Ascending aorta (tissue), 2 donors: ENCODE data around the gene CSGALNACT2. TPM values are rescaled to one million over a fixed set of nuclear protein-coding genes. Genes with fewer than 3 reads are reported as not detected.

Experiments
- DNase-seq, 2 donors: peaks; one replicate each; pipeline ENCODE4 v3.0.0-alpha.2; 2019; ENCODE audit warnings: low spot score in 2 of 2
- H3K27ac ChIP-seq, 2 donors: fragments of 200-600 bp; sonication (generic); one replicate each; pipeline ENCODE4 v1.5.1; 2016 to 2017; ENCODE audit warnings: mild to moderate bottlenecking in 1 of 2
- H3K27me3 ChIP-seq: fragments of 200-600 bp; sonication (generic); one replicate; pipeline ENCODE4 v1.5.1; 2017
- H3K36me3 ChIP-seq, 2 donors: fragments of 200-600 bp; sonication (generic); one replicate each; pipeline ENCODE4 v1.5.1; 2016
- H3K4me1 ChIP-seq, 2 donors: fragments of 200-600 bp; sonication (generic); one replicate each; pipeline ENCODE4 v1.5.1; 2016 to 2017; ENCODE audit warnings: mild to moderate bottlenecking in 1 of 2
- H3K4me3 ChIP-seq, 2 donors: fragments of 200-600 bp; sonication (generic); one replicate each; pipeline ENCODE4 v1.5.1; 2016 to 2017; ENCODE audit warnings: mild to moderate bottlenecking in 1 of 2
- H3K9me3 ChIP-seq, 2 donors: fragments of 200-600 bp; sonication (generic); one replicate each; pipeline ENCODE4 v1.5.1; 2016
- CTCF ChIP-seq, 3 experiments: fragments of 200-600 bp in 2 of 3; fragments of 450-650 bp in 1 of 3; sonication (generic) in 2 of 3; IDR thresholded peaks; one replicate each; pipeline ENCODE4 v1.5.1; 2016 to 2019; ENCODE audit warnings: antibody characterized with exemption in 3 of 3, mild to moderate bottlenecking in 1 of 3, moderate library complexity in 1 of 3
- intact Hi-C: fragments of 100-400 bp; cut with DNase I; formaldehyde crosslinking; loops from one replicate; pipeline ENCODE4 v1.15.1; 2023
- total RNA-seq: library from RNA; depleted of rRNA; stranded (reverse); fragments of >200 nt; gene quantifications from one replicate; pipeline ENCODE4 v1.1.0, GENCODE V29; 2016

CSGALNACT2 gene
- total RNA-seq, 1 donor from 2014 or later = 19.7 TPM

DNA sequence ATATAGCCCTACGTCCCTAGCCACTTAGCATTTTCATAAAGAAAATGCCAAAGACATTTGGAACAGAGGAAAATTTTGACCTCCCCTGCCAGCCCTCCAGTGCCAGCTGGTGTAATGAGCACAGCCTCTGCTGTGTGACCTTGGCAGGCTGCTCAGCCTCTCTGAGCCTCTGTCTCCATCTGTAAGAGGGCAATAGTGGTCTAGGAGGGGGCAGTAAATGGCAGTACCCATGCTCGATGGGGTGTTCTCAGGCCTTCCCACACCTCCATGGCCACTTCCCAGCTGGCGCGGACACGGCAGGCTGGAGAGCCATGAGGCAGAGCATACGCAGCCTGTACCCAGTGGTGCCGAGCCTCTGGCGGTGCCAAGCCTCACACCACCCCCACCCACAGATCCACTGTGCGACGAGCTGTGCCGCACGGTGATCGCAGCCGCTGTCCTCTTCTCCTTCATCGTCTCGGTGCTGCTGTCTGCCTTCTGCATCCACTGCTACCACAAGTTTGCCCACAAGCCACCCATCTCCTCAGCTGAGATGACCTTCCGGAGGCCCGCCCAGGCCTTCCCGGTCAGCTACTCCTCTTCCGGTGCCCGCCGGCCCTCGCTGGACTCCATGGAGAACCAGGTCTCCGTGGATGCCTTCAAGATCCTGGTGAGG, 24.0 kb upstream of the CSGALNACT2 start:
- Histone ChIP-seq H3K9me3 (no peaks in the 10 kb centered on the region), H3K4me1 (no peaks in the 10 kb centered on the region), H3K27ac (no peak overlapping the region), H3K27me3 (no peaks in the 10 kb centered on the region), H3K36me3 (no peaks in the 10 kb centered on the region), H3K4me3 (no peak overlapping the region)
- no peak for DNase-seq
- TF ChIP-seq CTCF (IDR thresholded peaks at IDR 0.05) = no peak
- intact Hi-C loops = no loop called here

DNA sequence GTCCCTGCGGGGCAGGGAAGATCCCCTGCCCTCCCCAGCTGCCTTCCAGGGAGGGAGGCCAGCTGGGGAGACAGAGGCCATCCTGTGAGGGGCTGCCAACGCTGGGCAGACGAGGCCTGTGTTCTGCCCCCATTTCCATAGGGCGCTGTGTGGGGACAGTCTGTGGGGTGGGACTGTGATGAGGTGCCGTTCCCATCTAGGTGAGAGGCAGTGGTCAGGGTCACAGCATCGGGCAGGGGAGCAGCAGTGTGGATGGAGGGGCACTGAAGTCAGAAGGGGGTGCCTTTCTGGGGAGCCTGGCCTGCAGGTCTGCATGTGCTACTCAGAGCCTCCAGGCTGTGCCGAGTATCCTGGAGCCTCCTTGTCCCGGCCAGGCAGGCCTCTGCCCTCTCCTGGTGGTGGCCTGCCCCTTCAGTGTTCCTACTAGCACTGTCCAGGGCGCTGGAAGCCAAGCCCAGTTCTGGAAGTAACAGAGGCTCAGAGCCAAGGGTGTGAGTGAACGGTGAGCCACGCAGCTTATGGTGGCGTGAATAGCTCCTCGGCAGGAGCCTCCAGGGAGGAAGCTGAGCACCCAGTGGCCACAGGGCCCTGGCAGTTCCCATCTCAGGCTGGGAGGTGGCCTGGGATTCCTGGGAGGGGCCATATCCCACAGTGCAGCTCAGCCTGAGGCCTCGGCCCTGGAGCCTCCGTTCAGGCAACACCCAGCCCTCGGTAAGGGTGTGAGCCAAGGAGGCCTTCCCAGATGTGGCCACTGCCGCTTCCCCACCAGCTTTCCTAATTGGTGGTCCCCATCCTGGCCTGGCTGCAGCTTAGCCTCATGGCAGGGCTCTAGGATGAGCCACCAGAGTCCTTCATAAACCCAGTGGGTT, 23.3 kb upstream of the CSGALNACT2 start:
- H3K9me3 ChIP-seq = no peaks in the 10 kb centered on the region
- DNase-seq = no peak
- H3K27ac ChIP-seq = no peak overlapping the region
- no peaks in the 10 kb centered on the region for H3K27me3 ChIP-seq
- TF ChIP-seq CTCF (IDR thresholded peaks at IDR 0.05) = no peak
- intact Hi-C loops = no loop called here
- no peaks in the 10 kb centered on the region for H3K36me3 ChIP-seq
- no peaks in the 10 kb centered on the region for H3K4me1 ChIP-seq
- no peak overlapping the region for H3K4me3 ChIP-seq

DNA sequence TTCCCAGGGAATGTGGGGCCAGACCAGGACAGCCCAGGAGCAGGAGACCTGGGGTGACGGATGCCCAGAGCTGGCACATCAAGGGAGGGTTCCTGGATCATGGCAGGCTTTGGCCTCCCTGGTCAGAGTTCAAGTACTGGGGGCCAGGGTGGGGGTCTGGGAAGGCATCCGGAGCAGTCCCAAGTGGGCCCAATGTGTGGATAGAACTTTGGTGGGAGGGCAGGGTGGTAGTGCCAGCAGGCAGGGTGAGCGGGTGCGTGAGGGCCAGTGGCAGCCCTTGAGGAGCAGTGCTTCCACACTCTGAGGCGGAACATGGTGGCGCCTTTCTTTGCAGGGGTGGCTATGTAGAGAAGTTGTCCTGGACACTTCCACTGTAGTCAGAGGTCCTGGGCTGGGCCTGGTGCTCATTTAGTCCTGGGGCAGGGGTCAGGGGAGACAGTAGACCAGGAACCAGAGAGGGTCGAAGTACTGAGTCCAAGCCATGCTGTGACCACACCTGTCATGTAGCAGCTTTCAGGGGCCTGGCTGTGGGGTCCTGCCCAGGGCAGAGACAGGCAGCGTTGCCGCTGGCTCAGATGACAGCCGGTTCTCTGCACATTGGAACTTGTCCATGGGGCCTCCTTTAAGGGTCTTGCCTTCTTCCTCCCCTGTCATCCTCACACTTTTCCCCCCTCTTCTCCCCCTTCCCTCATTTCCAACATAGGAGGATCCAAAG, 22.2 kb upstream of the CSGALNACT2 start:
- H3K27me3 ChIP-seq = no peaks in the 10 kb centered on the region
- no peak overlapping the region for H3K27ac ChIP-seq
- TF ChIP-seq CTCF (IDR thresholded peaks at IDR 0.05) = no peak
- no peak for DNase-seq
- intact Hi-C loops = no loop called here
- H3K9me3 ChIP-seq = no peaks in the 10 kb centered on the region
- no peak overlapping the region for H3K4me3 ChIP-seq
- no peaks in the 10 kb centered on the region for H3K4me1 ChIP-seq
- H3K36me3 ChIP-seq = no peaks in the 10 kb centered on the region

GRCh38 chr10:43116596-43116995, 21.6 kb upstream of the CSGALNACT2 start:
- Histone ChIP-seq H3K9me3 (no peaks in the 10 kb centered on the region), H3K4me3 (no peak overlapping the region), H3K27me3 (no peaks in the 10 kb centered on the region), H3K36me3 (no peaks in the 10 kb centered on the region), H3K27ac (no peak overlapping the region), H3K4me1 (no peaks in the 10 kb centered on the region)
- DNase-seq = no peak
- intact Hi-C loops = no loop called here
- no peak for TF ChIP-seq CTCF (IDR thresholded peaks at IDR 0.05)

DNA sequence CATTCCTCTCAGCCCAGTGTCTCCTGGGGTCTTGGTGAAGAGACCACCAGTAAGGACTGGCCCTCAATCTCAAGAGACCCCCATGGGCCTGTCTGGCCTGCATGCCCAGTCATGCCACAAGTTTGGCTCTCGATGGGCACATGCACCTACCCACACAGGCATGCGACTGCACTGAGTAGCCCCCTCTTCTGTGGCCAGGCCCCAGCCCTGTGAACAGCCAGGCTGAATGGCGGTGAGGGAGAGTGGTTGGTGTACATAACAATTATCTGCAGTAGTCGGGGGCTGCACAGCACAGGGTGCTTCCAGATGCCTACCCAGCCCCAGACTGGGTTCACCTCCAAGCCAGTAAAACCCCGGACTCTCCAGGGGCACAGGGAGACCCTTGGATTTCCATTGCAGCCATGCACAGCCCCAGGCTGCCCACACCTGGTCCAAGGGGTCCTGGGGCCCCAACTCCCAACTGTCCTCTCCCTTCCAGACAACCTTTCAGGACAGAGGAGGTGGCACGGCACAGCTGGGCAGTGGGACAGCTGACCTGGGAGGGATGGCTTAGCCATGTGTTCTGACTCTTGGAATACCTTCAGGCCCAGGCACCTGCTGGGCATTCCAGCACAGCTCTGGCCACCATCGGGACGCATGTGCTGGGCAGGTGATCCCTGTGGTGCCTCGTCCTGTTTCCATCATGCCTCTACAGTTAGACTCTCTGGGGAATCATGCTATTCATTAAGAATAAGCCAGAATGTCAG, 21.0 kb upstream of the CSGALNACT2 start:
- DNase-seq = no peak
- no peak for TF ChIP-seq CTCF (IDR thresholded peaks at IDR 0.05)

More for the DNA sequence above, 21.0 kb upstream of the CSGALNACT2 start:
- Histone ChIP-seq H3K4me1 (no peaks in the 10 kb centered on the region), H3K4me3 (no peak overlapping the region), H3K9me3 (no peaks in the 10 kb centered on the region), H3K27me3 (no peaks in the 10 kb centered on the region), H3K27ac (no peak overlapping the region), H3K36me3 (no peaks in the 10 kb centered on the region)
- intact Hi-C loops = no loop called here
